Activated naive CD8-positive, alpha-beta T cell treated with anti-CD3 and anti-CD28 coated beads for 36 hours (primary cell): ENCODE data around the gene EIF4ENIF1. TPM values are rescaled to one million over a fixed set of nuclear protein-coding genes. Genes with fewer than 3 reads are reported as not detected.
"Not testable (repeated sequence)": the region's sequence is repeated elsewhere in the genome, so short reads cannot be mapped to it uniquely, and the experiment has no call there.

Experiments
- DNase-seq: peaks from one replicate; pipeline ENCODE4 v3.0.0; 2021
- H3K27ac Mint-ChIP-seq: one replicate; pipeline ENCODE4 v1.8.0; 2022; ENCODE audit warnings: mild to moderate bottlenecking, moderate library complexity, mixed read lengths
- H3K27me3 Mint-ChIP-seq: one replicate; pipeline ENCODE4 v1.8.0; 2022; ENCODE audit warnings: mild to moderate bottlenecking, mixed read lengths
- H3K36me3 Mint-ChIP-seq: one replicate; pipeline ENCODE4 v1.8.0; 2021; ENCODE audit warnings: mild to moderate bottlenecking, mixed read lengths
- H3K4me1 Mint-ChIP-seq: one replicate; pipeline ENCODE4 v1.8.0; 2021; ENCODE audit warnings: mixed read lengths
- H3K4me3 Mint-ChIP-seq: one replicate; pipeline ENCODE4 v1.8.0; 2022; ENCODE audit warnings: mild to moderate bottlenecking, moderate library complexity, mixed read lengths
- H3K9me3 Mint-ChIP-seq: one replicate; pipeline ENCODE4 v1.8.0; 2022; ENCODE audit warnings: mixed read lengths
- total RNA-seq, 2 experiments: library from RNA; stranded (reverse); gene quantifications; one replicate each; pipeline ENCODE4 v1.2.3, GENCODE V29; 2021

EIF4ENIF1 gene
- total RNA-seq, 2 experiments from 2014 or later: 31.3 to 38.8 TPM

GRCh38 chr22:31441652-31442051 is 48.0 kb downstream of the EIF4ENIF1 start:
- Mint-ChIP-seq H3K9me3 (no peaks in the 10 kb centered on the region), H3K36me3 (peaks cover 18% of the 10 kb centered on the region), H3K27ac (peak overlapping the region; percentile 3), H3K27me3 (no peaks in the 10 kb centered on the region), H3K4me1 (peaks cover 3% of the 10 kb centered on the region), H3K4me3 (no peak overlapping the region)
- DNase-seq: no peak

GRCh38 chr22:31440681-31441080 is 49.0 kb downstream of the EIF4ENIF1 start:
- H3K27ac Mint-ChIP-seq: peak overlapping the region; percentile 44
- no peak for DNase-seq

GRCh38 chr22:31439808-31440207 is 49.8 kb downstream of the EIF4ENIF1 start:
- H3K27me3 Mint-ChIP-seq: no peaks in the 10 kb centered on the region

More at GRCh38 chr22:31440681-31441080, 49.0 kb downstream of the EIF4ENIF1 start:
- no peak overlapping the region for H3K4me3 Mint-ChIP-seq
- H3K36me3 Mint-ChIP-seq: peaks cover 18% of the 10 kb centered on the region
- H3K4me1 Mint-ChIP-seq: peaks cover 3% of the 10 kb centered on the region
- H3K9me3 Mint-ChIP-seq: no peaks in the 10 kb centered on the region
- no peaks in the 10 kb centered on the region for H3K27me3 Mint-ChIP-seq

GRCh38 chr22:31436132-31436531 is 53.5 kb downstream of the EIF4ENIF1 start:
- Mint-ChIP-seq H3K27ac (no peak overlapping the region), H3K9me3 (no peaks in the 10 kb centered on the region), H3K36me3 (peaks cover 21% of the 10 kb centered on the region), H3K4me3 (no peak overlapping the region), H3K4me1 (peaks cover 3% of the 10 kb centered on the region), H3K27me3 (no peaks in the 10 kb centered on the region)
- no peak for DNase-seq

More at GRCh38 chr22:31439808-31440207, 49.8 kb downstream of the EIF4ENIF1 start:
- no peak overlapping the region for H3K4me3 Mint-ChIP-seq
- H3K4me1 Mint-ChIP-seq: peaks cover 3% of the 10 kb centered on the region
- H3K9me3 Mint-ChIP-seq: no peaks in the 10 kb centered on the region
- peaks cover 20% of the 10 kb centered on the region for H3K36me3 Mint-ChIP-seq
- H3K27ac Mint-ChIP-seq: no peak overlapping the region
- DNase-seq: no peak

GRCh38 chr22:31431950-31432349 is 57.7 kb downstream of the EIF4ENIF1 start:
- DNase-seq: no peak
- Mint-ChIP-seq H3K4me3 (no peak overlapping the region), H3K4me1 (peaks cover 6% of the 10 kb centered on the region), H3K9me3 (no peaks in the 10 kb centered on the region), H3K27me3 (no peaks in the 10 kb centered on the region), H3K27ac (peak overlapping the region; percentile 44), H3K36me3 (peaks cover 29% of the 10 kb centered on the region)

GRCh38 chr22:31425331-31426050 is 64.2 kb downstream of the EIF4ENIF1 start:
- H3K4me1 Mint-ChIP-seq: peaks cover 5% of the 10 kb centered on the region
- peaks cover 25% of the 10 kb centered on the region for H3K36me3 Mint-ChIP-seq
- H3K9me3 Mint-ChIP-seq: no peaks in the 10 kb centered on the region
- no peak overlapping the region for H3K4me3 Mint-ChIP-seq
- H3K27ac Mint-ChIP-seq: no peak overlapping the region
- no peaks in the 10 kb centered on the region for H3K27me3 Mint-ChIP-seq
- DNase-seq: no peak

- DNase-seq, H3K27me3 Mint-ChIP-seq, H3K9me3 Mint-ChIP-seq, H3K27ac Mint-ChIP-seq, H3K4me3 Mint-ChIP-seq: not testable (repeated sequence)
- Mint-ChIP-seq H3K36me3 (peaks cover 27% of the 10 kb centered on the region), H3K4me1 (peaks cover 23% of the 10 kb centered on the region)
Measured at GRCh38 chr22:31402350-31402749, 87.3 kb downstream of the EIF4ENIF1 start.

- H3K4me3 Mint-ChIP-seq: peak overlapping the region; percentile 99
- peaks cover 24% of the 10 kb centered on the region for H3K36me3 Mint-ChIP-seq
- H3K9me3 Mint-ChIP-seq: no peaks in the 10 kb centered on the region
- no peaks in the 10 kb centered on the region for H3K27me3 Mint-ChIP-seq
- H3K4me1 Mint-ChIP-seq: peaks cover 22% of the 10 kb centered on the region
- peak overlapping the region; percentile 94 for H3K27ac Mint-ChIP-seq
- DNase-seq: no peak
Measured at GRCh38 chr22:31400023-31400397, 89.6 kb downstream of the EIF4ENIF1 start.

- Mint-ChIP-seq H3K9me3 (no peaks in the 10 kb centered on the region), H3K4me1 (peaks cover 22% of the 10 kb centered on the region), H3K36me3 (peaks cover 24% of the 10 kb centered on the region), H3K4me3 (peak within 1 kb of the TSS; percentile 99), H3K27ac (peak within 1 kb of the TSS; percentile 94), H3K27me3 (no peaks in the 10 kb centered on the region)
- DNase-seq: peak; percentile 98
Measured at GRCh38 chr22:31399211-31400022, 90.2 kb downstream of the EIF4ENIF1 start, which contains the start of gene DRG1. DRG1 (plus strand) TSS chr22:31399604; CDS start chr22:31399684, 80 bp downstream.

- peaks cover 21% of the 10 kb centered on the region for H3K36me3 Mint-ChIP-seq
- H3K27ac Mint-ChIP-seq: no peak overlapping the region
- DNase-seq: no peak
- H3K4me1 Mint-ChIP-seq: peaks cover 22% of the 10 kb centered on the region
- H3K9me3 Mint-ChIP-seq: no peaks in the 10 kb centered on the region
- H3K27me3 Mint-ChIP-seq: no peaks in the 10 kb centered on the region
- no peak overlapping the region for H3K4me3 Mint-ChIP-seq
Measured at GRCh38 chr22:31398231-31398630, 91.4 kb downstream of the EIF4ENIF1 start.

- no peak overlapping the region for H3K4me3 Mint-ChIP-seq
- DNase-seq: no peak
- H3K36me3 Mint-ChIP-seq: no peaks in the 10 kb centered on the region
- no peak overlapping the region for H3K27ac Mint-ChIP-seq
- H3K4me1 Mint-ChIP-seq: peaks cover 2% of the 10 kb centered on the region
- no peaks in the 10 kb centered on the region for H3K27me3 Mint-ChIP-seq
- H3K9me3 Mint-ChIP-seq: no peaks in the 10 kb centered on the region
Measured at GRCh38 chr22:31394326-31394725, 95.3 kb downstream of the EIF4ENIF1 start.

GRCh38 chr22:31393893-31394292 is 95.7 kb downstream of the EIF4ENIF1 start:
- Mint-ChIP-seq H3K9me3 (no peaks in the 10 kb centered on the region), H3K27ac (no peak overlapping the region), H3K4me3 (no peak overlapping the region), H3K27me3 (no peaks in the 10 kb centered on the region), H3K36me3 (no peaks in the 10 kb centered on the region), H3K4me1 (peaks cover 1% of the 10 kb centered on the region)
- DNase-seq: no peak

Other genes with a start within 250 kb of the EIF4ENIF1 start
- gene PIK3IP1, start 197.4 kb downstream of the EIF4ENIF1 start, total RNA-seq: 10 to 100 TPM; 10.7 to 11.3 TPM
- gene PATZ1, start 143.5 kb downstream of the EIF4ENIF1 start, total RNA-seq: 10 to 100 TPM; 35.3 to 36.3 TPM
- 100 to 1,000 TPM in 1 of 2 experiments, 10 to 100 TPM in 1; 95.8 to 103 TPM for gene DRG1, start 90.2 kb downstream of the EIF4ENIF1 start, total RNA-seq
- gene SFI1, start 6.7 kb upstream of the EIF4ENIF1 start, total RNA-seq: 100 to 1,000 TPM; 110 to 122 TPM
- gene PISD, start 172.4 kb upstream of the EIF4ENIF1 start, total RNA-seq: 10 to 100 TPM; 43.4 to 45.8 TPM